ENCODE results near the gene CA11.

DNA sequence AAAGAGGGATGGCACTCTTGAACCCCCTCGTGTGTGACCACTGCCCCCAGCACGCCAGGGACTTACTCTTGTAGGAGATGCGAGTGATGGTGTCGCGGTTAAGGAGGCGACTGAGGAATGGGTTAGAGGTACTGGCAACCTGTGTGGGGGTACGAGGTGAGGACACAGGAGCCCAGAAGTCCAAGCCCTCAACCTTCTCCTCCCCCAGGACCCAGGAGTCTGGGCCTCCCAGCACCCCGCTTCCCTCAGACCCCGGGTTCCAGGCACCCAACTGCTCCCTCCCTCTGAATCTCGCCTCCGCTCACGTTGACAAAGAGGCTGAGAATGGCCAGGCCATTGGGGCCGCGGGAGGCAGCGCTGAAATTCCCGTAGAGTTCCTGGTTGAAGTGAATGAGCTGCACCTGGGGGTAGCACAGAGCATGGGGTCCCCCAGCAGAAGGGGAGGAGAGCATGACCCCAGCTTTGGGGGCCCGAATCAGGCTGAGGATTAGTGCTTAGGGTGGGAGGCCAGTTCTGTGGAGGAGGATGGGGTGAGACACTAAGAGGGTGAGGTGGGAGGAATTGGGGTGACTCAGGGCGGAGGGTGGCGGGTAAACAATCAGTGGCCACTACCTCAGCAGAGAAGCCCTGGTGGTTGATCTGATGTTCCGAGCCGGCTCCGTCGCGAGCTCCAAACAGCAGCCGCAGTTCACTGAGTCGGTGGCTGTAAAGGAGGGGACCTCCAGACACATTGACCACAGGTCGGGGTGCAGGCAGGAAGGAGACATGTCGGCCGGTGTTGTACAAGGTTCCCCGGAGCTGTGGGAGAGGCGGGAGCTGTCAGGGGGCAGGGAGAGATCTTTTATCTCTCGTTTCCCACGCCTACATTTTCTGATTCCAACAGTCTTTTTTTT lies 6.3 kb downstream of the CA11 start:
- TF ChIP-seq, protein P1, sequence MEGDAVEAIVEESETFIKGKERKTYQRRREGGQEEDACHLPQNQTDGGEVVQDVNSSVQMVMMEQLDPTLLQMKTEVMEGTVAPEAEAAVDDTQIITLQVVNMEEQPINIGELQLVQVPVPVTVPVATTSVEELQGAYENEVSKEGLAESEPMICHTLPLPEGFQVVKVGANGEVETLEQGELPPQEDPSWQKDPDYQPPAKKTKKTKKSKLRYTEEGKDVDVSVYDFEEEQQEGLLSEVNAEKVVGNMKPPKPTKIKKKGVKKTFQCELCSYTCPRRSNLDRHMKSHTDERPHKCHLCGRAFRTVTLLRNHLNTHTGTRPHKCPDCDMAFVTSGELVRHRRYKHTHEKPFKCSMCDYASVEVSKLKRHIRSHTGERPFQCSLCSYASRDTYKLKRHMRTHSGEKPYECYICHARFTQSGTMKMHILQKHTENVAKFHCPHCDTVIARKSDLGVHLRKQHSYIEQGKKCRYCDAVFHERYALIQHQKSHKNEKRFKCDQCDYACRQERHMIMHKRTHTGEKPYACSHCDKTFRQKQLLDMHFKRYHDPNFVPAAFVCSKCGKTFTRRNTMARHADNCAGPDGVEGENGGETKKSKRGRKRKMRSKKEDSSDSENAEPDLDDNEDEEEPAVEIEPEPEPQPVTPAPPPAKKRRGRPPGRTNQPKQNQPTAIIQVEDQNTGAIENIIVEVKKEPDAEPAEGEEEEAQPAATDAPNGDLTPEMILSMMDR (IDR thresholded peaks at IDR 0.05; ENCODE audit: insufficient read depth, low read length), result no peak
- TF ChIP-seq POLR2AphosphoS5 (IDR thresholded peaks at IDR 0.05; ENCODE audit: low read depth), result no peak
